Fibroblast of pulmonary artery (primary cell): ENCODE data around the gene CHID1.

ENCODE experiments used
- DNase-seq: peaks from one replicate; pipeline ENCODE4 v3.0.0-alpha.2; 2010; ENCODE audit warnings: low read depth
- H3K4me3 ChIP-seq: replicated peaks from 2 replicates; pipeline ENCODE4 v1.5.1; 2011; ENCODE audit warnings: low read depth, mild to moderate bottlenecking, control low read depth, low read length, moderate library complexity
- TF ChIP-seq, protein P1 (sequence below): IDR thresholded peaks from 2 replicates; pipeline ENCODE4 v1.5.1; 2011; ENCODE audit warnings: mild to moderate bottlenecking, control low read depth, low read length, inconsistent platforms; ENCODE audit errors: missing control alignments

CHID1 gene

DNA sequence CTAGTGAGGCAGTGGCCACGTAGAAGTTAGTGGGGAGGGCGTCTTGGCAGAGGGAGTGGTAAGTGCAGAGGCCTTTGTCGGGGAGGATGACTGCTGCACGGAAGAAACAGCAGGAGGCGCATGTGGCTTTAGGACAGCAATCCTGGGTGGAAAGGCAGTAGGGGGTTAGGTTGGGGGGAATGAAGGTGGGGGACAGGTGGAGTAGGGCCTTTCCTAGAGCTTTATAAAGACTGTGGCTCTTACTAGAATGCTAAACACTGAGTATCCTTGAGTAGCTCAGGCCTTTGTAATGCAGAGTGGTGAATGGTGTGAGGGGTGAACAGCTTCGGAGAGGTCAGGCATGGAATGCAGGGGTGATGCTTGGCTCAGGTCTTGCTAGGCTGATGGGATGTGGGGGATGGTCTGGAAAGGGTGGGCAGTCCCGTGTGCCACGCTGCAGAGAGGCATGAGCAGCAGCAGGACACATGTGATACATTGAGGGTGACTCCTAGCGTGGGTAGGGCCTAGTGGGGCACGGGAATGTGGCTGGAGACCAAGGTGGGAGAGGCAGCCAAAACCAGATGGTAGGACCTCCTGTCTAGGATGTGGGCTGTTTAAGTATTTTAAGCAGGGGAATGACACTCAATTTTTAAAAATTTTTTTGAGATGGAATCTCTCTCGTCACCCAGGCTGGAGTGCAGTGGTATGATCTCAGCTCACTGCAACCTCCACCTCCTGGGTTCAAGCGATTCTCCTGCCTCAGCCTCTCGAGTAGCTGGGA, 34.3 kb upstream of the CHID1 start:
- TF ChIP-seq, protein P1, sequence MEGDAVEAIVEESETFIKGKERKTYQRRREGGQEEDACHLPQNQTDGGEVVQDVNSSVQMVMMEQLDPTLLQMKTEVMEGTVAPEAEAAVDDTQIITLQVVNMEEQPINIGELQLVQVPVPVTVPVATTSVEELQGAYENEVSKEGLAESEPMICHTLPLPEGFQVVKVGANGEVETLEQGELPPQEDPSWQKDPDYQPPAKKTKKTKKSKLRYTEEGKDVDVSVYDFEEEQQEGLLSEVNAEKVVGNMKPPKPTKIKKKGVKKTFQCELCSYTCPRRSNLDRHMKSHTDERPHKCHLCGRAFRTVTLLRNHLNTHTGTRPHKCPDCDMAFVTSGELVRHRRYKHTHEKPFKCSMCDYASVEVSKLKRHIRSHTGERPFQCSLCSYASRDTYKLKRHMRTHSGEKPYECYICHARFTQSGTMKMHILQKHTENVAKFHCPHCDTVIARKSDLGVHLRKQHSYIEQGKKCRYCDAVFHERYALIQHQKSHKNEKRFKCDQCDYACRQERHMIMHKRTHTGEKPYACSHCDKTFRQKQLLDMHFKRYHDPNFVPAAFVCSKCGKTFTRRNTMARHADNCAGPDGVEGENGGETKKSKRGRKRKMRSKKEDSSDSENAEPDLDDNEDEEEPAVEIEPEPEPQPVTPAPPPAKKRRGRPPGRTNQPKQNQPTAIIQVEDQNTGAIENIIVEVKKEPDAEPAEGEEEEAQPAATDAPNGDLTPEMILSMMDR, result peak; percentile 33
- H3K4me3 ChIP-seq, result no peak overlapping the region
- peak; percentile 50 for DNase-seq

DNA sequence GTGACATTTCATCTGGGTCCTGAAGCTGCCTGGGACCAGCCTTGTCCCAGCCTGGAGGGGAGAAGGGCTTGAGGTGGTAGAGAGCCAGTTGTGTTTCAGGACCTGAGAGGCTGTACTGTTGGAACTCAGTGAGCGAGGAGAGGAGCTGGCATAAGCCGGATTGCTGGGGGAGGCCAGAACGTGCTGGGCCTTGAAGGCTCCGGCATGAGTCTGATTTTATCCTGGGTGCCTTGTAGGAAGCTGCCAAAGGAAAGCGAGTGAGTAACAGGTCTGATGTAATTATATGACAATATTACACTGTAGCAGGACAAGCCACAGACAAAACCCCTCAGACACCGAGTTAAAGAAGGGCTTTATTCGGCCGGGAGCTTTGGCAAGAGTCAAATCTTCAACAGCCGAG, 32.2 kb upstream of the CHID1 start:
- no peak overlapping the region for H3K4me3 ChIP-seq
- TF ChIP-seq, protein P1, result no peak
- peak; percentile 78 for DNase-seq

DNA sequence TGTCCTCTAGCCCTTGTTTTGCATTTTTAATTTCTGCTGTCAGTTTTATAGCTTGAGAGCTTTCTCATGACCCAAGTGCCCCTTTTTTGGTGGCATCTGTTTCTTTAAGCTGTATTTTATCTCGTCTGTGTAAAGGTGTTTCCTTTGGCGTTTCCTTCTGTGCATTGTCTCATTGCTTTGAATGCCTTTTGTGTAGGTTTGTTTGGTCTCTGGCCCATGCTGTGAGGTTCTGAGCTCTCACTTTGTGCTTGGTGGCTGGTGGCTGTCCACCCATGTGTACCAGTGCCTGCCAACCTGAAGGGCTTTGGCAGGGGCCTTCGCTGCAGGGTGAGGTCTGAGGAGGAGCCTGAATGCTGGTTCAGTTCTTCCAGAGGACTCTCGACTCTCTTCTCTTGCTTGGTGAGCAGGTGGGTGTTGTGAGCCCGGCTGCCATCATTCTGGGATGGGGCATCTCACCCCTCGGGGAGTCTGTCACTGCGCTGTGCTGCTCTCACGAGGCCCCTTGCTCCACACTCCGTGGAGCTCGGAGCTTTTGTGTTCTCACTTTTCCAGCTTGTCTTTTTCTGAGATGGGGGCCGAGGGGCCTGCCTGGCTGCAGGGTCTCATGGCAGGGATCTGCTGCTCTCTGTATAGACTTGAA, 30.0 kb upstream of the CHID1 start:
- no peak overlapping the region for H3K4me3 ChIP-seq
- TF ChIP-seq, protein P1, result no peak
- DNase-seq, result no peak

DNA sequence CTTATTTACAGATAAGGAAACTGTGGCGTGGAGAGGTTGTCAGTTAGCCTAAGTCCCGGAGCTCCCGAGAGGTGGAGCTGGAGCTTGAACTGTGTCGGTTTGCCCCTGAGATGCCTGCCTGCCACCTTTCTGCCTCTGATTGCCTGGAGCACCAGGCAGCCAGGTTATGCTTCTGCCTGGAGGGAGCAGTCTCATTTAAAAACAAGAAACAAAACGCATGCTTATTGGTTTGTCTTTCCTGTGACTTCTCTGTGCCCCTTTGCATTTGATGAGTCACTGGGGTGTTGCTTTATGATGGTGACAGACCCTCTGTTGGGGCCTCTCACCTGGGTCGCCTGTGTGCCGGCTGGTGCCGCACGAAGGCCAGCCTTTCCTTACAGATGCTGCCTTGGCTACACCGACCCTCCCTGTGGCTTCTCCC, 27.2 kb upstream of the CHID1 start:
- TF ChIP-seq, protein P1, result no peak
- no peak overlapping the region for H3K4me3 ChIP-seq
- no peak for DNase-seq

DNA sequence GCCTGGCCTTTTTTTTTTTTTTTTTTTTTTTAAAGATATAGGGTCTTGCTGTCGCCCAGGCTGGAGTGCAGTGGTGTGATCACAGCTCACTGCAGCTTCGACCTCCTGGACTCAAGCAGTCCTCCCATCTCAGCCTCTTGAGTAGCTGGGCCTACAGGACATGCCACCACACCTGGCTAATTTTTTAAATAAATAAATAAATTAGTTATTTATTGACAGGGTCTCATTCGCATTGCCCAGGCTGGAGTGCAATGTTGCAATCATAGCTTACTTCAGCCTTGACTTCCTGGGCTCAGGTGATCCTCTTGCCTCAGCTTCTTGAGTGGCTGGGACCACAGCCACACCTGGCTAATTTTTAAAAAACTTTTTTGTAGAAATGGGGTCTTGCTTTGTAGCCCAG, 25.6 kb upstream of the CHID1 start:
- TF ChIP-seq, protein P1, result no peak

DNA sequence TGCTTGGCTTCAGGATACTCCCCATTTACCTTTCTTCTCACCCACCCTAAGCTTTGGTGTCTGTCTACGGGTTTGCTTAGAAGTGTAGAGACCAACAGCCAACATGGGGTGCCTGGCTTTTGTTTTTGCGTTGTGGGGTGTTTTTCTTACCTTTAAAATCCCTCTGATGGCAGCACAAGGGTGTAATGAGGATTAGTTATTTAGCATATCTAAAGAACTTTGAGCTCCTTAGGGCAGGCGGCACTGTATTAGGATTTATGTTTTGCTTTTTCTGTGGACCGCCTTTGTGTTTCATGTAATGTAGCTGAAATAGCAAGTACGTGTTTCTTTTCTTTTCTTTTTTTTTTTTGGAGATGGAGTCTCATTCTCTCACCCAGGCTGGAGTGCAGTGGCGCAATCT, 23.9 kb upstream of the CHID1 start:
- TF ChIP-seq, protein P1, result no peak
- H3K4me3 ChIP-seq, result no peak overlapping the region
- DNase-seq, result no peak

More for the DNA sequence above, 25.6 kb upstream of the CHID1 start:
- DNase-seq, result no peak
- H3K4me3 ChIP-seq, result no peak overlapping the region
